ENCODE measurements around the gene RPL31.
"Not testable (repeated sequence)": the region's sequence is repeated elsewhere in the genome, so short reads cannot be mapped to it uniquely, and the experiment has no call there.

RPL31 gene

GRCh38 chr2:101018934-101019333 is 16.8 kb downstream of the RPL31 start:
- DNase-seq, result no peak

DNA sequence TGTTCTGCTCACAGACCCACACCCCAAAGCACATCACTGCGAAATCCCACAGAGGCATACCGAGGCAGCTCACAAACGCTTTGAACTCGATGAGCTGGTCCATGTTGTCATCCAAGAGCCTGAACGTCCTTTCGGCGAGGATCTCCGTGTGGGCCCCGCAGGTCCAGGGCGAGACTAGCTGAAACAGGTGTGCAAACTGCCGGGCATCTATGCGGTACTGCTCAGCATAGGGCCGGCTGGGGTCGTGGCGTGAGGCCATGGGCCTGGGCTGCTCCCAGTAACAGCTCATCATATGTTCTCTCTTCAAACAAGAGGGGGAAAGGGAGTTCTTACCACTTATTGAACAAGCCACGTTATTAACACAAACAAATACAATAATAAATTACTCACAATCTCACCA is 20.1 kb downstream of the RPL31 start:
- DNase-seq, result no peak

GRCh38 chr2:101023327-101024107 is 21.4 kb downstream of the RPL31 start:
- no peak for DNase-seq

GRCh38 chr2:101025561-101025960 is 23.5 kb downstream of the RPL31 start:
- no peak for DNase-seq

- DNase-seq, result no peak
These were observed 24.2 kb downstream of the RPL31 start for GRCh38 chr2:101026253-101026701.

- no peak for DNase-seq
These were observed 24.9 kb downstream of the RPL31 start for GRCh38 chr2:101026923-101027469.

DNA sequence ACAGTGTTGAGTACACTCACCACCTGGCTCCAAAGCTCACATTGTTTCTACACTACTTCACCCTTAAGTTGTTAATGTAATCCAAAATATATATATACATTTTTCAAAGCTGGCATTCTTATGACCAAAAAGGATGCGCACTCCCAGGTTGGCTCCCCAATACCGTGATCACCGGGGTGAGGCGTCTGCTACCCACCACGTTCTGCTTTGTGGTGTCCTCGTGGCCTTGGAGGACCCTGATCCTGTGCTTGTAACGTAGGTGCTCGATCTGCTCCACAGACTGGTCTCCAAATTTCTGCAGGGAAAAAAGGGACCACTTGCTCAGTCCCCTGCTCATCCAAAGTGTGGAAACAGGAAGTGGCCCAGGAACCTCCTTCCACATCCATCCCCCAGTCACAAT is 25.8 kb downstream of the RPL31 start:
- no peak for DNase-seq

DNA sequence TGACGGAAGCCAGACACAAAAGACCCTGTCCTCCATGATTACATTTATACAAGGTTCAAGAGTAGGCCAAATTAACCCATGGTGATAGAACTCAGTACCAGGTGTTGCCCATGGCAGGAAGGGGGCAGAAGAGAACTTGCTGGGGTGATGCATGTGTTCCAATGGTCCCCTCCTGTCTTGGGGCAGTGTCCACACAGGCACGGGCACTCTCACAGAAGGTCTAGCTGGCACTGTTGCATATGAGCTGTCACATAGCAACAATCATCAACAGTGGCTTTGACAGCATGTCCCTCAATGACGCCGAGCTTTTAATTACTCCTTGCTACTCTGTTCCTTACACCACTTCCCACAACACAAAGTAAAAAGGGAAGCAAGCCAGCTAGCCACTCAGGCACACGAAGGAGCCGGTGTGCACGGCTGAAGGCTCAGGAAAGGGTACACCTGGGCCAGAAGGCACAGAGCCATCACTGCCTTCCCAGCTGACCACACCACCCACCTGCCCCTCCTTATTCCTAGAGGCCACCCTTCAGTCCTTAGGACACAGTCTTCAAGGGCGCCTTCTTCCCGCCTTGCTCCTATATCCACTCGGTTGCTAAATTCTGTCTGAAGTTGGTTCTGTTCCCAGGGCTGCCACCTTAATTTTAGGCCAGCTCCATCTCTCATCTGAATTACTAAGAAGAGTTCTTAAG is 28.9 kb downstream of the RPL31 start:
- DNase-seq, result no peak

- DNase-seq, result no peak
These were observed 30.1 kb downstream of the RPL31 start for GRCh38 chr2:101032084-101032776.

DNA sequence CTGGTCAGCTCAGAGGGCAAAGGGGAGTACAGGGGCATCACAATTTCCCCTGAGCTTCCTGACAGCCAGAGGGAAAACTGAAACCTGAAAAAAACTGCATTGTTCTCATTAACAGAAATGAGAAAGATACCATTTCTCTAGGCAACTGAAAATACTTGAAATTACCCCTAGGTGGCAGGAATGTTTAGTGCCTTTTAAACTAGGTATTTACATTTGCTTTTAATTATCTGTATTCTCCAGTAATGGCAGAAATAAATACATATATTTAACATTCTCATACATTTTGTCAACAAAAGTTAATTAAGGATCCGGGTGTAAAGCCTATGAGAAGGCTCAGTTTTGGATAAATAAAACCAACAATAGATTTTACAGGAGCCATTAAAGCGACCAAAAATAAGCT is 34.5 kb downstream of the RPL31 start:
- DNase-seq, result no peak

DNA sequence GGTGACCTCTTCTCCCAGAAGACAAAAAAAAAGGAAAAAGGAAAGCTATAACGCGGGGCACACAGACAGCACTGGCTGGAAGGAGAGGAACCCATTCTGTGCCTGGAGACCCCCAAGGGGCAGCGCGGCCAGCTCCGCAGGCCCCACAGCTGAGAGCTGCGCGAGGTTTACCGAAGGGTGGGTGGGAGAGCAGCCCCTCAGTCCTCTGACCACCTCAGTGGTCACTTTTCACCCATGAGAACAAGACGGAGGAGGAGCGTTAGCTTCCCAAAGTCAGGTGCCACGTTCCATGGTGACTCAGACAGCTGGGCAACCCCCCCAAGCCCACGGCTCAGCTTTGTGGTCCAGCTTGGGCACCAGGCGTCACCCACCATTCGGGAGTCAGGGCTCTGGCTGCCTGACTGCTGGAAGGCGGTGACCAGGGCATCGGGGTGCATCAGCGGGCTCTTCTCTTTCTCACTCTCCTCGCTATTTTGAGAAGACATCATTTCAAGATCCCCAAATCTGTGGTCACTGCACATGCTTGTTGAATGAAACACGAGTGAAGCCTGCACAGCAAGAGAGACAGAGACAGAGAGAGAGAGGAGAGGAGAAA is 35.2 kb downstream of the RPL31 start:
- no peak for DNase-seq

DNA sequence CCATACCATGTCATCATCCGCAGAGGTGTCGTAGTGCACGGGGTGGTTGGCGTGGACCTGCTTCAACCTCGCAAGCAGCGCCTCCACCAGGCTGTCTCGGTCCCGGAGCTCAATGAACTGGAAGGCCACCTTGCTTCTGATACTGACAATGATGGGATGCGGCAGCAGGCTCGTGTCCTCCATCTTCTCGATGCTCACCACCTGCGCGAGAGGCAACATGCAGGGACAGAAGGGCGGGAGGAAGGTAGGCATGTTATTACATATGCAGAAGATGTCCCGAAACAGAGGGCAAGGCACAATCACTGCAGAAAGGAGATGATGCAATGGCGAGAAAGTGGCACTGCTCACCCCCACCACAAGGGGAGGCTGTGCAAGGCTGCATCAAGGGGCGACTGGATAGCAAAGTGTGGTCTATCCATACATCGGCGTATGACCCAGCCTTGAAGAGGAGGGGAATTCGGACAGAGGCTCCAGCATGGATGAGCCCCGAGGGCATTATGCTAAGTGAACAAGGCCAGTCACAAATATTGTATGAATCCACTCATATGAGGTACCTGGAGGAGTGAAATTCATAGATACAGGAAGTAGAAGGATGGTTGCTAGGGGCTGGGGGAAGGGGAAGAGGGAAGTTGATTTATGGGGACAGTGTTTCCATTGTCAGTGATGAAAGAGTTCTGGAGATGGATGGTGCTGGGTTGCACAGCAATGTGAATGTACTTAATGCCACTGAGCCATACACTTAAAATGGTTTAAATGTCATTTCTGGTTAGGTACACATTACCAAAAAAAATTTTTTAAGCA is 36.6 kb downstream of the RPL31 start:
- DNase-seq, result no peak

DNA sequence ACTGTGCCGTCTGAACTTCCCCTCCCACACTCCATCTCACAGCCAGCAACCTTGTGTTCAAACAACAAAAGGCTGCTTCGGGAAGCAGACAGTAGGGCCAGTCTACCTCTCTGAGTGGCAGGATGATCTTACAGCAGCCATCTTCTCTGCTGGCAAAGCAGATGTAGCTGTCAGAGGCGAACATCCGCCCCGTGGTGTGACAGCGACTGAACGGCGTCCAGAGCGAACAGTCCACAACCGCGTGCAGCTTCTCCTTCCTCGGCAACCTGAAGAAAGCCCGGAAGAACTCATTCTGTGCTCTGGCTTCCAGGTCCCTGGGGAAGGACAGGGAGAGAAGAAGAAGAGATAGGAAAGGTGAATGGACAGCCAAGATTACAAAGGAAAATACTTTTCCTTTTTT is 38.0 kb downstream of the RPL31 start:
- DNase-seq, result no peak

DNA sequence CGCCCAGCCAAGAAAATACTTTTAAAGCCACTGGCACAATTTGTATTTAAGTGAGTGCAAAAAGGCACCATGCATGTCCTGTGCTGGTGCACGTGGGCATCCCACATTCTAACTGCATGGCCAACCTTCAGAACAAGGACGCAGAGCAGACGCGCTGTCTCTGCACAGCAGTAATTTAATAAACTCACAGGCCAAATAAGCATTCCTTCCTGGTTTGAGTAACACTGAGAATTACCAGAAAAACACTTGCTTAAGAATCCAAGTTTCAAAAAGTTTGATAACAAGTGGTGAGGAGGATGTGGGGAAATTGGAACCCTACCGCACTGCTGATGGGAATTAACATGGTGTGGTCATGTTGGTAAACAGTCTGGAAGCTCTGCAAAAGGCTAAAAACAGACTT is 38.7 kb downstream of the RPL31 start:
- DNase-seq, result no peak

DNA sequence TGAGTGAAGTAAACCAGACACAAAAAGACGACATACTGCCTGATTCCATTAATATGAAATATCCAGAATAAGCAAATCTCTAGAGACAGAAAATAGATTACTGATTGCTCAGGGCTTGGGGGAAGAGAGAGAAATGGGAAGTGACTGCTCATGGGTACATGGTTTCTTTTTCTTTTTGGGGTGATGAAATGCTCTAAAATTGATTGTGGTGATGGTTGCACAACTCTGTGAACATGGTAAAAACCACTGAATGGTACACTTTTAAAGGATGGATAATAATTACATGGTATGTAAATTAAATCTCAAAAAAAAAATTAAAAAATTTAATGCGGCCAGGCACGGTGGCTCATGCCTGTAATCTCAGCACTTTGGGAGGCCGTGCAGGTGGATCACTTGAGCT is 39.3 kb downstream of the RPL31 start:
- DNase-seq, result no peak

DNA sequence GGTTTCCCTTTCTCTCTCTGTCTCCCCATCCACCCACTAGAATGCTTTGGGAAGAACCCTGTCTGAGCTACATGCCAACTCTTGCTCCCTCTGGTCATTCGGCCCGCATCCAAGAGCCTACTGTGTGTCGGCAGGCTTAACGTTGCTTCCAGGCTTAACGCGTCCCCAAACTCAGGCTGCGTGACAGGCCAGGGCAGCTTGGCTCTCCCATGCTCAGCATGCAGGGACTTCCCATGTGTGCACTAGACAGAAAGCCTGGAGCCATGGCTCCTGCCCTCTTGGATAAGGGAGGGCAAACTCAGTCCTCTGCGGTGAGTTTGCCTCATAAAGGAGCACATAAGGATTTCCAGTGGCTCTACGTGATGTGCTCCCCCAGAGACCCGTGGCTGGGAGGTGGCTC is 43.2 kb downstream of the RPL31 start:
- no peak for DNase-seq

DNA sequence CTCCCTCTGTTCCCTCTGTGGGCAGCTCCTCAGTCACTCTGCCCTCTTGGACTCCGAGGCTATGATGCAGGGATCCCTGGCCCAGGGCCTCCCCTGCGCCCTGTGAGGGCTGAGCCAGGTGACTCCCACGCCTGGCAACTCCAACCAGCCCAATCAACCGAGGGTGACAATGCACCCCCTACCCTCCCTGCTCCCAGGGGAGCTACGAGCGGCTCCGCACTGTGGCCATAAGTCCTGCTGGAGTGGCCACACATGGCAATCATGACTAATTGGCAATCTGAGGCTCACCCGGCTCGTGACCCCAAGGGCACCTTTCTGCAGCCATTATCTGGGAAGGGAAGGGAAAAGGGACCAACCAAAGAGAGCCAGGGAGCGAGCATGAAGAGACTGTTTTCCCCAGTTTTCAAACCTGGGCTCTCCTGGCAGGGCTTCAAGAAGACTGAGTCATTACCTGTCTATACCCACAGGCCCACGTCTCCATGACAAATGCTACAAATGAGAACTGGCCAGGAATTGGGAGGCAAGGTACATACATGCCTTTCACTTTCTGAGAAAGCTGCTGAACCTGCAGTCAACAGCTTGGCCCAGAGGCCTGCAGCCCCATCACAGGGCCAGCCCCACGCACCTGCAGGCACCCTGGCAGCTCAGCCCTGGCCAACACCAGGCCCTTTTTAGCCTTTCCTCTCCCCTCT is 45.1 kb downstream of the RPL31 start:
- no peak for DNase-seq

DNA sequence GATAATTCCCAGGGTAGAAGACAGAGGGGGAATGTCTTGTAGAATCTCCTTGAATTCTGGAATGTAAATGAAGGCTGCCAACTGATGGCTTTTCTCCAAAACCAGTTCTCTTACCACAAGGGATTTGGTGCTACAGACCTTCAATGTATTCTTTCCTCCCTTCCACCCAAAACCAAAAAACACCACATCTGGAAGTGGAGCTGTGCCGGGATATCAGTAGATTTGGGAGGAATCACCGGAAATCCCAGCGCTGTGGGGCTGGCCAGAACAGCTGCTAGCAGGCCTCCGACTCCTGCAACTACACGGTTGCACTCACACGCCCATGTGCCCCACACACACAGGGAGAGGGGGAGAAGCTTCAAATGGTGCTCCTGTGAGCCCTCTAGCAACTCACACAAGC is 45.7 kb downstream of the RPL31 start:
- DNase-seq, result no peak

GRCh38 chr2:101048756-101049155 is 46.7 kb downstream of the RPL31 start:
- DNase-seq, result no peak

DNA sequence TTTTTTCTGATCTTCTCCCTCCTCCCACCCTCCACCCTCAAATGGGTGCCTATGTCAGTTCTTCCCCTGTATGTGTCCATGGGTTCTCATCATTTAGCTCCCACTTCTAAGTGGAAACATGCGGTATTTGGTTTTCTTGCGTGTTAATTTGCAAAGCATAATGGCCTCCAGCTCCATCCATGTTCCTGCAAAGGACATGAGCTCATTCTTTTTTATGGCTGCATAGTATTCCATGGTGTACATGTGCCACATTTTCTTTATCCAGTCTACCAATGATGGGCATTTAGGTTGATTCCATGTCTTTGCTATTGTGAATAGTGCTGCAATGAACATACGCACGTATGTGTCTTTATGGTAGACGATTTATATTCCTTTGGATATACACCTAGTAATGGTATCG is 48.8 kb downstream of the RPL31 start:
- not testable (repeated sequence) for DNase-seq

DNA sequence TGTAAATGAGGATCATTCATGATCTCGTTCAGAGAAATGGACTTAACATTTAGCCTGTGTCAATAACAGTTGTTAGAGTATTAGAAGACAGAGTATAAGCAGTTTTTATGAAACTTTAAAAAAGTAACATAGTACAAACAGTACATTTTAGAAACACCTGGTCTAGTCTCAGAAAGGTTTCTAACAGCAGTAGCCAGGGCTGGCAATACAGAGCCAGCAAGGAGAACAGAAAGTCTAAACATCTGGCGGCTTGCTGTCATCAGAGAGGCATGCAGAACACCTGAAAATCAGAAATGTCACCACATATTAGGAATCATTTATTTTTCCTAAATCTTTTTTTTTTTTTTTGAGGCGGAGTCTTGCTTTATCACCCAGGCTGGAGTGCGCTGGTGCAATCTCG is 50.1 kb downstream of the RPL31 start:
- DNase-seq, result no peak
